Activated T-cell treated with anti-CD3 and anti-CD28 coated beads for 48 hours (primary cell): ENCODE data around the gene TPCN1.

ENCODE experiments used
- DNase-seq: peaks from one replicate; pipeline ENCODE4 v3.0.0-alpha.2; 2020; ENCODE audit warnings: low read depth

TPCN1 gene

DNA sequence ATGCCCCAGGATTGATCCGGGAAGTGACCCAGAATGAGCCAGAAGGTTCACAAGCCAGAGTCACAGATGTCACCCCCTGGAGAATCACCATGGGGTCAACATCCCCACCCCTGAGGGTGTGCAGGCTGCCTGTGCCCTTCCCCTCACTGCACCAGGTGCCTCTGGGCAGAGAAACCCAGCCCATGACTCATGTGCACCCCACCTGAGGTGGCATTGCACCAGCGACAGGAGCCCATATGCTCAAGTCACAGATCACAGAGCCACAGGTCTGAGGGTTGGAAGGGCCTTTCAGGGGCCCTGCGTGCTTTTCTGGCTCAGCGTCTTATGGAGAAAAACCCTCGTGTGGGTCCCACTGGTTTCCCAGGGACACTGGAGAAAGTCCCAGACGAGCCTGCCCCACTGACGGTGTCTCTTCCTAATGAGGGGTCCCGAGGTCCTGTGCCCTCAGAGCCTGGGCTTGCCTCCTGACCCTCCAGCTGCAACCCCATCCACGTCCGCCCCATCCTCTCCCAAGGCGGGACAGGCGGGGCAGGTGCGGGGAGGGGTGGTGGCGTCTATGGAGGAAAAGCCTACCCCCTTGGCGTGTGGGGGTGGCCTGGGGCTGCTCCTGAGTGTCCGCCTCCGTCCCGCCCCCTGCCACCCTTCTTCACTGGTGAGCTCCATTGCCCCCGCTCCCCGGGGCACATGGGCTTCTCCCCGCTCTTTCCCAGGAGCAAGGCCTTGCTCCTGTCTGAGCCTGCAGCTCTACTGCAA, 66.1 kb downstream of the TPCN1 start:
- DNase-seq = no peak

DNA sequence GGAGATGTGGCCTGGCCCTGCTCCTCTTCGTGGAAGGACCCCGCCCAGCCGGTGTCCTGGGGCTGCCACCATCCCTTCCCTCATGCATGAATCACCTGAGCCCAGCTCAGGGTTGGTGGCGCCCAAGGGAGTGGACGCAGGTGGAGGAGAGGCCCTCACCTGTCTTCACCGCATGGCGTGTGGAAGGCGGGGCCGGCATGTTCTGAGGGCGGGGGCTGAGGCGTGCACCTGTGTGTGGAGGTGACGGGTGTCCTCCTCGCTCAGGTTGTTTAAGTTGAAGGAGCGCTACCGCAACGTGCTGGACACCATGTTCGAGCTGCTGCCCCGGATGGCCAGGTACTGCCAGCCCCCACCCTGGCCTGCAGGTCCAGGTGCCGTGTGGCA, 66.6 kb downstream of the TPCN1 start:
- no peak for DNase-seq

GRCh38 chr12:113289361-113289760, 68.1 kb downstream of the TPCN1 start:
- no peak for DNase-seq

DNA sequence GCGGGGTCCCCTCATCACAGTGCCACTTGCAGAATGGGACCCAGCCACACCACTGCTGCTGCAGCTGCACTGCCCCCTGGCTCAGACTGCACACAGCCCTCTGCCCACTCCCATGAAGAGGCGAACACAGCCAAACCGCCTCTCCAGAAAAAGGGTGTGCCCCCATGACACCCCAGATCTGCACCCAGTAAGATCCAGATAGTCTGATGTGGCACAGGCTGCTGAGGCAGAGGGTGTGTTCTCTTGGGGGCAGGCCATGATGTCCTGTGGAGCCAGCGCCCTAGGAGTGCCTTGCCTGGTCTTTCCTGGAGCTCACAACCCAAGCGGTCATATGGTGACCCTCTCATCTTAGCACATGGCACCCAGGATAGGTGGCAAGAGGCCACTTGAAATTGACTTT, 69.2 kb downstream of the TPCN1 start:
- no peak for DNase-seq

DNA sequence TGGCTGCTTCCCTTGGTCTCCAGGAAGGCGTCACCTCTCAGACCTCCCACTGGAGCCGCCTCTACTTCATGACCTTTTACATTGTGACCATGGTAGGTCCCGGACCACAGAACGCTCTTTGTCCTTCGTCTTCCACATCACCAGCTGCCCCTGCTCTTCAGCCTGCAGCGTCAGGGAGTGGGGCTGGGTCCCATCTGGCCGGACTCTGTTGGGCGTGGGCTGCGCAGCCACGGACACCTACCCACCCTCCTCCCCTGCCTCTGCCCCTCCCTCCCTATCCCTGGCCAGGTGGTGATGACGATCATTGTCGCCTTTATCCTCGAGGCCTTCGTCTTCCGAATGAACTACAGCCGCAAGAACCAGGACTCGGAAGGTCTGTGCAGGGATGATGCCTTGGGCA, 70.3 kb downstream of the TPCN1 start:
- no peak for DNase-seq

- DNase-seq = no peak
Observed at GRCh38 chr12:113292091-113292490, 70.8 kb downstream of the TPCN1 start.

- no peak for DNase-seq
Observed at GRCh38 chr12:113292547-113292946, 71.3 kb downstream of the TPCN1 start.

GRCh38 chr12:113293100-113293499, 71.8 kb downstream of the TPCN1 start:
- no peak for DNase-seq

DNA sequence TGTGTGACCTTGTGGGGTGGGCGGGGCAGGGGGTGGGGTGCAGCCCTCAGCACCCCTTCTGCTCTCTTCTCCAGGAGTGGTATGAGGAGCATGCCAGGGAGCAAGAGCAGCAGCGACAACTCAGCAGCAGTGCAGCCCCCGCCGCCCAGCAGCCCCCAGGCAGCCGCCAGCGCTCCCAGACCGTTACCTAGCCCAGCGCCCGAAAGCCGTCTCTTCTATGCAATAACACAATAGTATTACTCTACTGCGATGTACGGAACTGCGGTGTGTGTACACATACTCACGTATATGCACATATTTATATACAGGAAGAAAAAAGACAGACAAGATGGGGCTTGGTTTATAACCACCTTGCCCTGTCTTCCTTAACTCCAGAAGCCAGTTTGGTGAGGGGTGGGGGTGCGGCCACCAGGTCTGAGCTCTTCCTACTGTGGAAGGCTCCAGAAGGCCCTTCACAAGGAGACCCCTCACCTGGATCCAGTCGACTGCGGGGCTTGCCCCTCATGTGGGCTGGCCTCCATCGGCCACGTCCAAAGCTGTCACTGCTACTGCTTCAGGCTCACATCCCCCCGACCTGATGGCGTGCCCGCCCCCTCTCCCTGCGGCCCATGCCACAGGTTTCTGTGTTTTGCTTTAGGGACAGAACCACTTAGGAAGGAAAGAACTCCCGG, 74.8 kb downstream of the TPCN1 start:
- no peak for DNase-seq

GRCh38 chr12:113296557-113297213, 75.4 kb downstream of the TPCN1 start:
- DNase-seq = no peak

DNA sequence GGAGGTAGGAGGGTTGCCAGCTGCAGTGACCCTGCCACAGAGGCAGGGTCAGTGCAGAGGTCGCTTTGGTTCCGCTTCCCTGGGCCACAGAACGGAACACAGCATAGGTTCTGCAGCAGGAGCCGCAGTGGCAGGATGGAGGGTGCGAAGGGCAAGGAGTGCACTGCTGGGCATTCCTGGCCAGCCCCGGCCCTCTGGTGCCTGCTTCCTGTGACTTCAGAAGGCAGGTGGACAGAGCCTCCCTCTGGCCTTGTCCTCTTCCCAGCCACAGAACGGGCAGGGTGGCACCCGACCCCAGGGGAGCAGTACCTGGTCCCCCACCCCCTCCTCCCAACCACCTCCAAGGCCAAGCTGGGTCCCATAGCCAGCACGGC, 75.9 kb downstream of the TPCN1 start:
- DNase-seq = no peak

DNA sequence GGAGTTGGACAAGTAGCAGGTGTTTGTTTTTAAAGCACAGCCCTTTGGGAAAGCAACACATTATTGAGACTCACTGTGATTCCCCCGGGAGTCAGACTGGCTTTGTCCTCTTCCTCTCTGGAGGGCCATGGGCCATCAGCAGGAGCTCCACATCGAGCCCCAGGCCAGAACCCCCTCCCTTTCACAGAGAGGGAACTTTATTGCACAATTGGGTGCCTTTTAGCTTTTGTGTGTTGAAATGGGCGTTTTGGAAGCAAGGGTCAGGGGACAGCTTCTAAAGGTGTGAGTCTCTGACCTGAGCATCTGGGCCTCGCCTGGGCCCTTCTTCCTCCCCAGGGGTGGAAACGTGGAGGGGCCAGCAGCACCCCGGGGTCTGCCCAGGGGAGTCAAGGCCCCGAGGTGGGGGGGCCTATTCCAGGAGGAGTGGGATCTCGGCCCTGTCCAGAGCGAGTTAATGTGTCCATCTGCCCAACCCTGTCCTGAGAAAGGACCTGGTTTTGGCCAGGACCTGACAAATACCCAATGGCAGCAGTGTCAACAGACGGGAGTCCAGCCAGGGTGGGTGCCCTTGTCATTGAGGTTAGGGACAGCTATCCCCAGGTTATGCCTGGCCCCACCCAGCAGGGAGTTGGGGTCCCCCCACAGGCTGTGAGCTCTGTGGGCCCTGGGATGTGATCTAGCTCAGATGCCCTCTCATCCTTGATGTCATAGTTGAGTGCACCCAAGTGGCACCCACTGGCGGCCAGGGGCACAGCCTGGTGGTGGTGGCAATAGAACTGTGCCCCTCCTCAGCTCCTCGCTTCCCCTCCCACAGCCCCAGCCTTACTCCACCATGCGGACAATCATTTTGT, 76.6 kb downstream of the TPCN1 start:
- DNase-seq = no peak

- DNase-seq = no peak
Observed at GRCh38 chr12:113298472-113298817, 77.2 kb downstream of the TPCN1 start.

GRCh38 chr12:113298861-113299545, 77.7 kb downstream of the TPCN1 start:
- DNase-seq = no peak

GRCh38 chr12:113299619-113300237, 78.5 kb downstream of the TPCN1 start:
- DNase-seq = no peak

DNA sequence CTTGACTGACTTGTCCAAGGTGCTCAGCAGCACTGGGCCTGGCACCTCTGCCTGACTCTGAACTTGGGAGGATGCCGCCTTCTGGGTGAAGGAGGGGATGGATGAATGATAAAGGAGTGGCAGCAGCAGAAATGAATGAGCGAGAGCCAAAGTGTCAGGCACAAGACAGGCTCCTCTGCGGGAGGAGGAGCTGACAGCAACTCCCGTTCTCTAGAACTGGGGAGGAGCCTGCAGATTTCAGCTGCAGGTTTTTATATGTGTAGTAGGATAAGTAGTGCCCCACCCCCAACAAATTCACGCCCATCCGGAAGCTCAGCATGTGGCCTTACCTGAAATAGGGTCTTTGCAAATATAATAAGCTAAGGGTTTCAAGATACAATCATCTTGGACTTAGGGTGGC, 80.5 kb downstream of the TPCN1 start:
- no peak for DNase-seq

DNA sequence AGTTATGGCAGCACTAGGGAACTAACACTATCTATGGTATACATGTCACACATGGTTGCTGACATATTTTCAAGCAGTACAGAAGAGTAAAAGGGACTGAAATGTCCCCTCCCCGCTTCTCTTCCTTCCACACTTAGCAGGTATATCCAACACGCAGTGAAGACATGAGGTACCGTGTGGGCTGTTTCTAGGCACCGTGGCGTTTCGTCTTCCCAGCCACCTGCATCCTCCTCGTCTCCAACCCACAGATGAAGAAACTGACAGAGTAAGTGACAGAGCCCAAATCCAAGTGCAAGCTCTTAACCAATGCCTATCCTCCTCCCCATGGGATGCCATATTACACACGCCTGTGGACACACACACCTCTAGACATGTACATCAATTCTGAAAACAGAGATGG, 81.2 kb downstream of the TPCN1 start:
- DNase-seq = no peak

DNA sequence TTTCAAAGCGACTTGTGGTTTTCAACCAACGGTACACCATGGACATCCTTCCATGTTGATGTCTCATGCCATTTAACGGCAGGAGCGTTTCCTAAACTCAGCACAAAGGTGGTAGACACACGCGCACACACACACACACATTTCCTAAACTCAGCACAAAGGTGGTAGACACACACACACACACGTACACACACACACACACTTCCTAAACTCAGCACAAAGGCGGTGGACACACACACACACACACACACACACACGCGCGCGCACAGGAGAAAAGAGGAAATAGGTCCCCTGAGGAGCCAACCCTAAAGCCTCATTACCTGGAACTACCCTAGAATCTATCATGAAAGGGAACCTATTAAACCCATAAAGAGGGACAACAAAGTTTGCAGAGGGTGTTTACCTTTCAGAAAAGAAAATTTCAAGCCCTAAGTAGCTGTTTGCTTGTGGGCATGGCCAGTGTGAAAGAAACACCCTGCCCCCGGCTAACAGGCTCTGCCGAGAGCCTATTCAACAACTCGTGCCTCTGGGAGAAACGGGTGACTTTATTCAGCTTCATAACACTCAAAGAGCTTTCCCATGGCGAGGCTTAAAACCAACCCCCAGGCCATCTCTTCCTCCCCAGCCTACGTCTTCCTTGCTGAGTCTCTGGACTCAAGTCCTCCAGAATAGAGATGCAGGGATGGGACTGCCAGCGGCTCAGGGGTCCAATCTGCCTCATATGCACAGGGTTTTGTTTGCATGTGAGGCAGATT, 81.8 kb downstream of the TPCN1 start:
- no peak for DNase-seq

DNA sequence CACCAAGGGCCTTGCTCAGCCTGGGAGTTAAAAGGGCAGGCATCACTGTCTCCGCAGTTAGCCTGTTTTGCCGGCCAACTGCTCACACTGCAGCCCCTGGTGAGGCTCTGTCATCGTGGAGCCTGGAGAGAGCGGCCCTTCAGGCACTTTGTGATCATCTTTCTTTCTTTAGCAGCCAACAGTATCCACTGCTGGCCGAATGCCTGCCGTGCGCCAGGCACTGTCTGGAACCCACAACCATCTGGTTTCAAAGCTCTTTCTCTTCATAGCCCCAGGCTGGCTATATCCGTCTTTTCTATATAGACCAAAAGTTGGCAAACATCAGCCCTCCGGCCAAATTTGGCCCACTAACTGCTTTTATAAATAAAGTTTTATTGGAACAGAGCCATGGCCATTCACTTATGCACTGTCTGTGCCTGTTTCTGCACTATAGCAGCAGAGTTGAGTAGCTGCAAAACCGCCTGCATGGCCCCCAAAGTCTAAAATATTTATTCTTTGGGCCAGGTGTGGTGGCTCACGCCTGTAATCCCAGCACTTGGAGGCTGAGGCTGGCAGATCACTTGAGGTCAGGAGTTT, 84.1 kb downstream of the TPCN1 start:
- no peak for DNase-seq

- no peak for DNase-seq
Observed at GRCh38 chr12:113306382-113306781, 85.1 kb downstream of the TPCN1 start.
